ENCODE measurements around the gene HSPA1L. TPM values are rescaled to one million over a fixed set of nuclear protein-coding genes. Genes with fewer than 3 reads are reported as not detected.
"Not testable (repeated sequence)": the region's sequence is repeated elsewhere in the genome, so short reads cannot be mapped to it uniquely, and the experiment has no call there.

Gene HSPA1L
- total and polyA plus RNA-seq, 10 of the 15 experiments (the other 5 are each of a cell fraction or from before 2014, with no cell fraction given), result 0.69 to 2.5 (median 1.5) TPM

GRCh38 chr6:31811645-31812044, 3.4 kb downstream of the HSPA1L start (continued):
- no peak for TF ChIP-seq SIN3A (IDR thresholded peaks at IDR 0.05; ENCODE audit: low read depth, low read length)

GRCh38 chr6:31808599-31808998, 6.5 kb downstream of the HSPA1L start:
- RAD21 ChIA-PET (ENCODE audit: unreplicated experiment); intact Hi-C loops (cut with micrococcal nuclease; ENCODE audit: unreplicated experiment); H3K9me3 ChIP-seq (replicated peaks; ENCODE audit: control insufficient read depth, insufficient read depth, low read length); H3K9ac ChIP-seq (ENCODE audit: control insufficient read depth, insufficient read depth, low read length); ATAC-seq; H3K27ac ChIP-seq (ENCODE audit: control insufficient read depth, insufficient read depth); H3K27me3 ChIP-seq (replicated peaks in 1 of 2; ENCODE audit: control insufficient read depth in 2 of 2, insufficient read depth in 2 of 2, low read length in 1 of 2); in situ Hi-C loops (cut with MboI); H2AFZ ChIP-seq (ENCODE audit: control insufficient read depth, low read depth, low read length); H3K4me2 ChIP-seq (ENCODE audit: control insufficient read depth, insufficient read depth); H3K4me3 ChIP-seq; DNase-seq (ENCODE audit: low read depth, low spot score); FAIRE-seq; BruUV-seq (replicated peaks); H3K36me3 ChIP-seq (ENCODE audit: control insufficient read depth in 2 of 2, insufficient read depth in 2 of 2, low read length in 1 of 2); H4K20me1 ChIP-seq (ENCODE audit: control insufficient read depth, insufficient read depth): not testable (repeated sequence)
- Histone ChIP-seq H3K4me1 (ENCODE audit: control insufficient read depth, insufficient read depth, low read length) (peaks cover 22% of the 10 kb centered on the region), H3K79me2 (ENCODE audit: control insufficient read depth, insufficient read depth, low read length) (peaks cover 15% of the 10 kb centered on the region)
- 96% methylated on average over 10 of the region's 10 CpGs for WGBS (ENCODE audit: insufficient coverage, insufficient replicate concordance, low lambda C conversion rate, missing lambda C conversion rate)
- ChIA-PET CTCF (interaction anchor here (1.7 kb wide), 1 partner anchor 36 kb away, joined by 3 read pairs; no protein-coding TSS in a partner anchor), SMC1A (ENCODE audit: uncharacterized antibody, unreplicated experiment) (interaction anchor here (1.2 to 3.8 kb wide), 2 partner anchors 18 to 78 kb away, joined by 3 to 22 read pairs; partner anchors contain the start of gene HSPA1B), POLR2A (interaction anchor here (0.6 to 0.9 kb wide), 7 partner anchors 11 to 1039 kb away, joined by 3 to 6 read pairs (median 3); partner anchors contain the start of gene MSH5)

GRCh38 chr6:31806470-31807272, 8.4 kb downstream of the HSPA1L start, which contains the start of gene LSM2:
Gene LSM2, minus strand, starts transcription at chr6:31806966. Its CDS starts 209 bp downstream, at chr6:31806757.
- H3K4me1 ChIP-seq (ENCODE audit: control insufficient read depth, insufficient read depth, low read length), result peaks cover 5% of the 10 kb centered on the region
- ChIA-PET SMC1A (ENCODE audit: uncharacterized antibody, unreplicated experiment) (interaction anchor here (0.7 to 3.8 kb wide), 17 partner anchors 9 to 555 kb away, joined by 3 to 22 read pairs (median 6); partner anchors contain the start of genes CLIC1, DDAH2, HSPA1A and HSPA1B), CTCF (interaction anchor here (0.7 to 4.1 kb wide), 15 partner anchors 9 to 98 kb away, joined by 3 to 26 read pairs (median 5); partner anchors contain the start of genes HSPA1A, HSPA1L, MSH5 and NEU1), POLR2A (interaction anchor here (0.6 to 3.5 kb wide), 25 partner anchors 9 to 265 kb away, joined by 3 to 44 read pairs (median 5); partner anchors contain the start of genes BAG6, CLIC1, DDX39B and EHMT2), RAD21 (ENCODE audit: unreplicated experiment) (interaction anchor here (0.7 to 3.1 kb wide), 18 partner anchors 8 to 258 kb away, joined by 3 to 37 read pairs (median 6); partner anchors contain the start of genes CLIC1, DDAH2, HSPA1A and HSPA1B)
- BruUV-seq (replicated peaks), result TSS peak; percentile 84
- ATAC-seq (peak; percentile 98), DNase-seq (ENCODE audit: low read depth, low spot score) (peak; percentile 74), FAIRE-seq (peak; percentile 89)
- no peaks in the 10 kb centered on the region for H3K9me3 ChIP-seq (replicated peaks; ENCODE audit: control insufficient read depth, insufficient read depth, low read length)
- H3K9ac ChIP-seq (ENCODE audit: control insufficient read depth, insufficient read depth, low read length), result peak within 1 kb of the TSS; percentile 96
- H3K4me2 ChIP-seq (ENCODE audit: control insufficient read depth, insufficient read depth), result peak within 1 kb of the TSS; percentile 86
- intact Hi-C loops (cut with micrococcal nuclease; ENCODE audit: unreplicated experiment), result no loop called here
- peak within 1 kb of the TSS; percentile 92 for H3K4me3 ChIP-seq
- peaks cover 15% of the 10 kb centered on the region for H3K79me2 ChIP-seq (ENCODE audit: control insufficient read depth, insufficient read depth, low read length)
- in situ Hi-C loops (cut with MboI), result no loop called here
- H2AFZ ChIP-seq (ENCODE audit: control insufficient read depth, low read depth, low read length), result peak within 1 kb of the TSS; percentile 85
- peak within 1 kb of the TSS; percentile 81 for H3K27ac ChIP-seq (ENCODE audit: control insufficient read depth, insufficient read depth)
- no peaks in the 10 kb centered on the region for H4K20me1 ChIP-seq (ENCODE audit: control insufficient read depth, insufficient read depth)
- 1% methylated on average over 51 of the region's 51 CpGs for WGBS (ENCODE audit: insufficient coverage, insufficient replicate concordance, low lambda C conversion rate, missing lambda C conversion rate)
- H3K27me3 ChIP-seq (replicated peaks in 1 of 2; ENCODE audit: control insufficient read depth in 2 of 2, insufficient read depth in 2 of 2, low read length in 1 of 2), result no peaks in the 10 kb centered on the region
- H3K36me3 ChIP-seq (ENCODE audit: control insufficient read depth in 2 of 2, insufficient read depth in 2 of 2, low read length in 1 of 2), result no peaks in the 10 kb centered on the region; a peak in 1 of 4 replicates
- TF ChIP-seq IRF3 (IDR thresholded peaks at IDR 0.05) (no peak), MAX (IDR thresholded peaks at IDR 0.05; ENCODE audit: low read depth, low read length) (no peak), NKRF (conservative IDR thresholded peaks at IDR 0.05) (peak; percentile 69; the same call in 1 of the 2 replicates), ATF3 (IDR thresholded peaks at IDR 0.05; ENCODE audit: borderline replicate concordance, extremely low read depth, low read depth, low read length) (no peak), ZNF217 (IDR thresholded peaks at IDR 0.05) (no peak), PAX5 (IDR thresholded peaks at IDR 0.05; ENCODE audit: borderline replicate concordance, low read depth, low read length) (0 out of 2 replicates have a peak, but pooled peaks have one; percentile 53)

Measured in GM12878 (cell line).